Left ventricle myocardium inferior (tissue), 1 donor: ENCODE data around the gene CNGB1. TPM values are rescaled to one million over a fixed set of nuclear protein-coding genes. Genes with fewer than 3 reads are reported as not detected.

Experiments
- DNase-seq: peaks from one replicate; pipeline ENCODE4 v3.0.0-alpha.2; 2020
- H3K27ac ChIP-seq: fragments of 200-600 bp; replicated peaks from 2 replicates; pipeline ENCODE4 v1.8.0; 2021
- H3K27me3 ChIP-seq: fragments of 200-600 bp; 2 replicates; pipeline ENCODE4 v1.8.0; 2021; ENCODE audit warnings: low read depth
- H3K36me3 ChIP-seq: fragments of 200-600 bp; 2 replicates; pipeline ENCODE4 v1.8.0; 2021
- H3K4me1 ChIP-seq: fragments of 200-600 bp; 2 replicates; pipeline ENCODE4 v1.8.0; 2021
- H3K4me3 ChIP-seq: fragments of 200-600 bp; 2 replicates; pipeline ENCODE4 v1.8.0; 2021; ENCODE audit warnings: mild to moderate bottlenecking, moderate library complexity
- H3K9me3 ChIP-seq: fragments of 200-600 bp; replicated peaks from 2 replicates; pipeline ENCODE4 v1.8.0; 2021
- CTCF ChIP-seq: fragments of 200-600 bp; IDR thresholded peaks from 2 replicates; pipeline ENCODE4 v1.8.0; 2021; ENCODE audit warnings: antibody characterized with exemption, mild to moderate bottlenecking, borderline replicate concordance
- intact Hi-C: fragments of 100-400 bp; cut with micrococcal nuclease; formaldehyde crosslinking; loops from one replicate; pipeline ENCODE4 v1.11.0; 2022
- total RNA-seq: library from RNA; stranded (reverse); fragmentation: NEBNext Ultra II Directional; extraction: Animal tissue kit (Norgen Biotek cat#: 25700); gene quantifications from one replicate; pipeline ENCODE4 v1.2.1, GENCODE V29; 2021
- donor health status: DM: no; HTN: yes; CAD: no; lungs with severe emphysema.

CNGB1 gene
- total RNA-seq, 1 donor from 2014 or later: not detected

GRCh38 chr16:57890752-57891111 lies 80.2 kb downstream of the CNGB1 start:
- DNase-seq: no peak
- Histone ChIP-seq H3K4me1 (peaks cover 10% of the 10 kb centered on the region), H3K27ac (no peak overlapping the region), H3K27me3 (peaks cover 32% of the 10 kb centered on the region), H3K4me3 (no peak overlapping the region), H3K9me3 (no peaks in the 10 kb centered on the region), H3K36me3 (no peaks in the 10 kb centered on the region)
- intact Hi-C loops: no loop called here
- no peak for TF ChIP-seq CTCF

- no peaks in the 10 kb centered on the region for H3K9me3 ChIP-seq
- DNase-seq: no peak
- intact Hi-C loops: no loop called here
- no peaks in the 10 kb centered on the region for H3K36me3 ChIP-seq
- H3K4me3 ChIP-seq: no peak overlapping the region
- TF ChIP-seq CTCF: no peak
- peak overlapping the region; percentile 50 for H3K27ac ChIP-seq
- H3K27me3 ChIP-seq: peaks cover 38% of the 10 kb centered on the region
- H3K4me1 ChIP-seq: peaks cover 10% of the 10 kb centered on the region
Measured at GRCh38 chr16:57889960-57890751, 80.8 kb downstream of the CNGB1 start.

- intact Hi-C loops: no loop called here
- no peak for DNase-seq
- H3K27ac ChIP-seq: peak overlapping the region; percentile 50
- H3K27me3 ChIP-seq: peaks cover 44% of the 10 kb centered on the region
- no peak for TF ChIP-seq CTCF
- no peaks in the 10 kb centered on the region for H3K9me3 ChIP-seq
- H3K4me3 ChIP-seq: no peak overlapping the region
- H3K4me1 ChIP-seq: peaks cover 10% of the 10 kb centered on the region
- no peaks in the 10 kb centered on the region for H3K36me3 ChIP-seq
Measured at GRCh38 chr16:57889522-57889921, 81.4 kb downstream of the CNGB1 start.

GRCh38 chr16:57889111-57889510 lies 81.8 kb downstream of the CNGB1 start:
- Histone ChIP-seq H3K27ac (no peak overlapping the region), H3K27me3 (peaks cover 48% of the 10 kb centered on the region), H3K9me3 (no peaks in the 10 kb centered on the region), H3K36me3 (no peaks in the 10 kb centered on the region), H3K4me1 (peaks cover 12% of the 10 kb centered on the region), H3K4me3 (no peak overlapping the region)
- TF ChIP-seq CTCF: no peak
- DNase-seq: no peak
- intact Hi-C loops: no loop called here

- Histone ChIP-seq H3K36me3 (no peaks in the 10 kb centered on the region), H3K27ac (no peak overlapping the region), H3K4me1 (peaks cover 16% of the 10 kb centered on the region), H3K27me3 (peaks cover 58% of the 10 kb centered on the region), H3K4me3 (no peak overlapping the region), H3K9me3 (no peaks in the 10 kb centered on the region)
- no peak for TF ChIP-seq CTCF
- DNase-seq: no peak
- intact Hi-C loops: no loop called here
Measured at GRCh38 chr16:57888128-57888527, 82.8 kb downstream of the CNGB1 start.
